Glomerular endothelial cell (primary cell): Measurements from ENCODE around the gene RAB31. TPM values are rescaled to one million over a fixed set of nuclear protein-coding genes. Genes with fewer than 3 reads are reported as not detected.
"Not testable (repeated sequence)": the region's sequence is repeated elsewhere in the genome, so short reads cannot be mapped to it uniquely, and the experiment has no call there.

Source experiments
- DNase-seq: peaks from one replicate; pipeline ENCODE4 v3.0.0-alpha.2; 2011; ENCODE audit warnings: low read depth, low spot score; ENCODE audit errors: extremely low read depth
- total RNA-seq: library from RNA; depleted of rRNA; stranded (reverse); fragments of >200 nt; gene quantifications from 2 replicates; pipeline ENCODE4 v1.2.3, GENCODE V29; 2015

The RAB31 gene
- 19.4 and 32.8 TPM in 2 replicates for total RNA-seq

- DNase-seq, result no peak
Observed at GRCh38 chr18:9708057-9708433, at the start of gene RAB31. Gene RAB31, plus strand, starts transcription at chr18:9708301. Its CDS starts 105 bp downstream, at chr18:9708406.

GRCh38 chr18:9659499-9660375 lies 48.4 kb upstream of the RAB31 start:
- DNase-seq, result no peak

- no peak for DNase-seq
Observed at GRCh38 chr18:9661564-9661963, 46.5 kb upstream of the RAB31 start.

- DNase-seq, result no peak
Observed at GRCh38 chr18:9663377-9663776, 44.7 kb upstream of the RAB31 start.

- DNase-seq, result no peak
Observed at GRCh38 chr18:9665314-9665713, 42.8 kb upstream of the RAB31 start.

GRCh38 chr18:9666548-9666947 lies 41.6 kb upstream of the RAB31 start:
- no peak for DNase-seq

- no peak for DNase-seq
Observed at GRCh38 chr18:9669016-9669415, 39.1 kb upstream of the RAB31 start.

GRCh38 chr18:9671214-9671613 lies 36.9 kb upstream of the RAB31 start:
- no peak for DNase-seq

GRCh38 chr18:9673296-9674251 lies 34.5 kb upstream of the RAB31 start:
- DNase-seq, result peak; percentile 55

- DNase-seq, result not testable (repeated sequence)
Observed at GRCh38 chr18:9678216-9678615, 29.9 kb upstream of the RAB31 start.

- no peak for DNase-seq
Observed at GRCh38 chr18:9679125-9679524, 29.0 kb upstream of the RAB31 start.

GRCh38 chr18:9681217-9681616 lies 26.9 kb upstream of the RAB31 start:
- no peak for DNase-seq

- no peak for DNase-seq
Observed at GRCh38 chr18:9682572-9682971, 25.5 kb upstream of the RAB31 start.

- peak; percentile 29 for DNase-seq
Observed at GRCh38 chr18:9683418-9684396, 24.4 kb upstream of the RAB31 start.

GRCh38 chr18:9684881-9685614 lies 23.1 kb upstream of the RAB31 start:
- DNase-seq, result no peak

- no peak for DNase-seq
Observed at GRCh38 chr18:9685615-9685890, 22.5 kb upstream of the RAB31 start.

GRCh38 chr18:9688036-9688741 lies 19.9 kb upstream of the RAB31 start:
- DNase-seq, result no peak

- no peak for DNase-seq
Observed at GRCh38 chr18:9689253-9689652, 18.8 kb upstream of the RAB31 start.
